HG03442 (cell line): ENCODE data around the gene EGFR.

Experiments
- ATAC-seq: cut with Tn5 transposase; IDR thresholded peaks from one replicate; pipeline ENCODE4 v1.9.1; 2021; ENCODE audit warnings: mild to moderate bottlenecking, moderate library complexity; ENCODE audit not compliant: unreplicated experiment

The EGFR gene

DNA sequence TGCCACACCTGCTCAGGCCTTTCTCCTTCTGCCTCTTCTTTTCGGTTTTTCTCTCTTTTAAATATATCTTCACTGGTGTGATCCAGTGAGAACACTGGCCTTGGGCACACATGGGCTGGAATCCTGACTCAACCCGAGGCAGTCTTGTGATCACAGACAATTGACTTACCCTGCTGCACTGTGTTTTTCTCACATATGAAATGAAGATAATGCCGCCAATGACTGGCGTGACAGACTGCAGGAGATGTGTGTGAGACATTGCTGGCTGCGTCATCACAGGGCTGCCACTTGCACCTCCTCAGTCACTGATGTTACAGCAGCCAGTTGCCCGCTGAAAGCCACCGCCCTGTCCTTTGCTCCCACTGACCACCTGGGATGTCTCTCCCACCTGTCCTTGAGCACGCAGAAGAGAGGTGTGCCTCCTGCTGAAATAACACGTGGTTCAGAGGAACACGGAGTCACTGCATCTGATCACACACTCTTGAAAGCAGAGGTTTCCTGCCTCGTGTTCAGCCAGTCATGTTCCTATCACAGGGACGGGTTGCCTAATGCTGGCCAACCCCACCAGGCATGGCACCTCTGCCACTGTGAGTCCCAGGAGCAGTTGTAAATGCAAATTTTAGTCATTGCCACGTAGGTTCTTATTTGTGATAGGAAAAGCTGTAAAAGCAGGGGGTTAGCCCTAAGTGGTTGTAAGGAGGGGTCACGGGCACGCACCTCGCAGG lies 221.8 kb downstream of the EGFR start:
- ATAC-seq = no peak

DNA sequence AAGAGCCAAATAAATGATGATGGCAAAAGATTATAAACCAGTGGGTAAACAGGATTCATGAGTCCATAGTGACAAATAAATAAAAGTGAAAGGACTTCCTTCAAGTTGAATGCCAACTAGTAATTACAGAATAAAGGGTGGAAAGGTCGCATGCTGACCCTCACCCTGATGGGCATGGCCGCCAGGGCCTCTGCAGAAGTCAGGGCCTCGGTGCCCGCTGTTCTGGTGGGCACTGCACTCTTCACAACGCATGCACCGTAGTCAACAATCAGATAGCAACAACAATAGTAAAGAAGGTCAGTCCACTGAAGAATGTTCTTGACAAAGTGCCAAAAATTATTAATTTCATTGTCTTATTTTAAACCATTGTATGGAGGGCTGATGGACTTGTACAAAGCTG lies 223.1 kb downstream of the EGFR start:
- ATAC-seq = no peak

- no peak for ATAC-seq
Measured at GRCh38 chr7:55242613-55243012, 223.8 kb downstream of the EGFR start.

DNA sequence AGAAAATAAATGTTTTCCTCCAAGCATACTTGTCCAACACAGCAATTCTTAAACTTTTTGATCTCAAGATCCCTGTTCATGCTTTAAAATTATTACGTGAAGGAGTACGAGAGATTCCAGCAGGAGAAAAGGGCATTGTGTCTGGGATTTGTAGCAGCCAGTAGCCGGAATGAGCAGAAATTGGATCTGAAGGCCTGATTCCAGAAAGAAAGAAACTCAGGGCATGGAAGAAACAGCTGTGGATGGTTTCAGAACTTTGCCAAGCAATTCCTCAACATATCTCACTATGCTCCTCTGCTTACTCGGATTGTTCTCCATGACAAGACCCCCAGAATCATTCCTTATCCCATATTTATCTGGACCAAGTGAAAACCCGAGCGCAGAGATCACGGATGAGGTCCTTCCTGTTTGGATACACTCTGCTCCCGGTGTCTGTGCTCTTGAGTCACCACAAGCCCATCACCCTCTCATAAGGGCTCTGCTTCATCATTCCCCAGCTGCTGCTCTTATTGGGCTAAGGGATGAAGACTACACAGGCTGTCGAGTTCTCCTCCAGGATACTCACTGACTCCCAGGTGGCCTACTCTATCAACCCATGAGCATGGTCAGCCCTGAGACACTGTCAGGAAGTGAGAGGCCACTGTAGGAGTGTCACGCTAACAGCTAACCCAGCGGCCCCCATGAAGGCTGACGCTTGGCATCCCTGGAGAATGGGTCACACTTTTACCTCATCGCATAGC lies 225.4 kb downstream of the EGFR start:
- no peak for ATAC-seq

DNA sequence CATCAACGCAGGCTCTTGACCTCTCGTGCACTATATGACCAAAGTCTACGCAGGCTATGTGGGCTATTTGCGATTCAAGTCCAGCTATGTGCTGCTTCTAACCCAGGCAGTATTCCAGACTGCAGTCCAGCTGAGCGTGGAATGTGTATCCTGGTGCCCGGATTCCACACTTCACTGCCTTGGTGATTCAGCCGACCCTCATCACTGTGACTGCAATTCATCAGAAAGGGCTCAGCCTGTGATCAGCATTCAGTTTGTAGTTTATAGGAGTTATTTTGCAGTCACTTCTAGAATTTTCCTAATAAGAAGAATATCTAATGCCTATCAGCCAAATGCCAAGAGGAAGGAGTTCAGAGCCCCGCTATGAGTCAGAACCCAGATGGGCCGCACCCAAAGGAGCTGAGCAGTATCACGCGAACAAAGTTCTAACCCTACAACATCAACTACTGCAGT lies 226.5 kb downstream of the EGFR start:
- ATAC-seq = no peak

DNA sequence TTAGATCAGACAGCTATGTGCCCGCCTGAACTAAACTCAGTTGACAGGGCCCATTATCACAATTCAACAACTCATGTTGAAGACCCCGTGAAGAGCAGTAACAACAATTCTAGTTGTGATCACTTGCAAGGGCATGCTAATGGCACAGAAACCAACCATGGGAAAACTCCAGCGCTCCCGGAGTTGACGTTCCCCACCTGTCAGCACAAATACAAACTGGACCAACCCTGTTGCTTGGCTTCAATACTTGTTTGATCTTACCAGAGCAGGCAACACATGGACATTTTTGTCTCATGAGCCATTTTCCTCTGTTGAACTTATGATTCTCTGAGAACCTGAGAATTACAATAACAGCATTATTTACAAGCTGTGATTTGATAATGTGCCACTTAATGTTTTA lies 227.4 kb downstream of the EGFR start:
- ATAC-seq = no peak

DNA sequence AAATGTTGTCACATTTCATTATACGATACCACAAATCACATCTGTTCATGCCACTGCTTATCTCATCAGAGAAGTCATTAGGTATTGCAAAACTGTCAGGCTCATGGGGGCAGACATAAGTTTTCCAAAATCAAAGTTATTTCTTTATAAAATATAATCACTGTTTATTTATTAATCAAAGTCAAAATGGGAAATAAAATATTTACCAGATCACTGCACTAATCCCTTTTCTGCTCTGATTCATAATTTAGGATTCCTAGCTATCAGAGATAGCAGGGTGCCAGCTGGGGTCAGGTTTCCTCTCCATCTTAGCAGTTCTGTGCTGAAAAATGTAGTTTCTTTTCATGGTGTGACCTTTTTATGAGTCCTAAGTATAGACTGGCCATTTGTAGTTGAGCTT lies 228.6 kb downstream of the EGFR start:
- no peak for ATAC-seq

- ATAC-seq = no peak
Measured at GRCh38 chr7:55248526-55248925, 229.7 kb downstream of the EGFR start.

DNA sequence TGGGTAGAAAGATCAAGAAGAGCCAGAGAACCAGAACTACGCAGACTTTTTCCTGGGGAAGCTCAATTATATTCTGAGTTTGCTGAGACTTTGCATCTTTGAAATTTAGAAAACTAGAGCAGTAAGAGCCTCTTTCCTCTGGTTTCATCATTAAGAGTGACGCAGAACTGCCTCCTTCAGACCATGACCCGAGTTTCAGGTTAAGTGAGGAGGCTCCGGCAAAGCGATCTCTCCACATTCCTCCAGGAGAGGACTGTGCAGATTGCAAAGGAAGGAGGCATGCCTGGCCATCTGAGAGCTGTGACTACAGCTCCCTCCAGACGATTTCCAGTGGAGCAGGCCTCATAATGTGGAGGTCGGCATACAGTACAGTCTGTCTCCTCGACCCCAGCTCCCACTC lies 230.5 kb downstream of the EGFR start:
- no peak for ATAC-seq

DNA sequence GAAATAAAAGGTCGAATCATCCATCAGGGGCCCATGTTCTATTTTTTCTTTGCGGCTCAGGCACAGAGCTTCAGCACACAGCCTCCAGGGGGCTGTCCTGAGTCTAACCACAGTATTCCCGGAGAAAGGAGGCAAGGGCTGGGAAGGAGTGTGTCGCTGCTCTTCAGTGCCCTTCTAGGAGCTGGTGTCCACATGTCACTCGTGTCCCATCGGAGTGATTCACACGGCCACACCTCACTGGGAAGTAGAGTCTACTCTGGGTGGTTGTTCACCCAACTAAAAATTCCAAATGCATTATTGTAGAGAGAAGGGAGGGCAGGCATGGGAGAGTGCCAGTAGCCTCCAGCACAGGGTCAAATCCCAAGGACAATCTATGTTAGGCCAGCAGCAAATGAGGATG lies 231.5 kb downstream of the EGFR start:
- no peak for ATAC-seq

GRCh38 chr7:55251313-55251712 lies 232.5 kb downstream of the EGFR start:
- ATAC-seq = no peak

DNA sequence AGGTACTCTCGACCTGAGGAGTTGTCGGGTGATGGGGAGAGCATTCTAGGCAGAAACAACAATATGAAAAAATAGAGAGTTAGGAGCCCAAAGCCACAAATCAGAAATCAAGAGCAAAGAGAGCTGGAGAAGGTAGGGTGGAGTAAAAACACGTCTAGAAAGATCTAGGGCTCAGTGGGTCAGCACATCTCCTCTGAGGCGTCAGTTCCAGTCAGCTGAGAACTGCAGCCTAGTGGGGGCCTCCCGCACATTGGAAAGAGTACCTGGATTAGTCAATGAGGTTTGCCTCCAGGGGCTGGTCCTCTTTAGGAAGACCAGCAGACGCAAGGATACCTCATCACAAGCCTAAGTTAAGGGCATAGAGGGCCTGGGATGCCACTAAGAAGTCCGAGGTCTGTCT lies 233.1 kb downstream of the EGFR start:
- no peak for ATAC-seq

DNA sequence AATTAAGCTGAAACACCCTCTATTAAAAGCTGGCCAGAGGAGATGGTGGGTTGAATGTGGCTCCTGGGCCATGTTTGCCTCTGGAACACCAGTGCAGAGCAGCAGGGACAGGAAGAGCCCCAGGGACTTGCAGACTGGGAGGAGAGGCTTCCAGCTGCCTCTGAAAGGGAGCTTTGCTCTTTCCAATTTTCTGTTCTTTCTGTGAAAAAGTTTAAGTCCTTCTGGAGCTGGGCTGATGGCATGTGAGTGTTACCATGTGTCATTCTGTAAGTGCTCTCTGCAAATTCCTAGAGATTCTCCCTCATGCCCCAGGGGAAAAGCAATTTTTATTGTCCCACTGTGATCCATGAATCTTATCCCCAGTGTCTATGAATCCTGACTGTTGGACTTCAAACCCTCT lies 233.6 kb downstream of the EGFR start:
- ATAC-seq = no peak

- ATAC-seq = no peak
Measured at GRCh38 chr7:55253188-55253587, 234.4 kb downstream of the EGFR start.

GRCh38 chr7:55254242-55254595 lies 235.4 kb downstream of the EGFR start:
- no peak for ATAC-seq

DNA sequence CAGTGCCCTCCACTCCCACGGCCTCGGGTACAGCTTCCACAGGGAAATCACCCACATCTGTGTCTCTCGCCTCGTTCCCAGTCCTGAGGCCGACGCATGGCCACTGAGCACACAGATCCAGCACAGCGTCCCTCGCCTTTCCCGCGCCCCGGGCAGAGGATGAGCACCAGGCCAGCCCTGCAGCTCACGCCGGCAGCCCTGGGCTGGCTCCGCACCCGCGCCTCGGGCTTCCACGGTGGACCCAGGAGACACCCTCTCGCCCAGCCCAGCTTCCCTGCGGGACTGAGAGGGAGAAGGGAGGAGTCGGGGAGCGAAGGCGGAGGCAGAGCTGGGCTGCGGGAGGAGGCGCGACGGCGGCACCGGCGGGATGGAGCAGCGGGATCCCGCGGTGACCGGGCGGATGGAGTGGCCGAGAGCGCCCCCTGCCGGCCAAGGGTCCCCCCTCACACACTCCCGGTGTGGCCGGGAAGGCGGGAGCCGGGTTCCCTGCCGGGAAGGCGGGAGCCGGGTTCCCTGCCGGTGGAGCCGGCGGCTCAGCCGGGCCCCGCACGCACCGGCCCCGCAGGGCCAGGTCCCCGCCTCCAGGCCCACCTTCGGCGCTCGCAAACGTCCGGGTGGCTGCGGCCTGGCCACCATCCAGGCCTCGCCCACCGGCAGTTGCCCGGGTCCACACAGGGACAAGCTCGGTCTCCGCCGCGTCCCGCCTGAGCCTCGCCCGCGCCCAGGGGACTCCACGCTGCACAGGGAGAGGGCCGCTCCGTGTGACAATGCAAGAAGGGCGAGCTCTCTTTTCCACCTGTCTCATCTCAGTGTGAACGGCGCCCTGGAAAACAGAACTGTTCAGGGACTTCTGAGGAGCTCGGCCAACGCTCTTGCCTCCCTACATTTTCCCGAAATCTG lies 236.0 kb downstream of the EGFR start:
- ATAC-seq = peak; percentile 68

DNA sequence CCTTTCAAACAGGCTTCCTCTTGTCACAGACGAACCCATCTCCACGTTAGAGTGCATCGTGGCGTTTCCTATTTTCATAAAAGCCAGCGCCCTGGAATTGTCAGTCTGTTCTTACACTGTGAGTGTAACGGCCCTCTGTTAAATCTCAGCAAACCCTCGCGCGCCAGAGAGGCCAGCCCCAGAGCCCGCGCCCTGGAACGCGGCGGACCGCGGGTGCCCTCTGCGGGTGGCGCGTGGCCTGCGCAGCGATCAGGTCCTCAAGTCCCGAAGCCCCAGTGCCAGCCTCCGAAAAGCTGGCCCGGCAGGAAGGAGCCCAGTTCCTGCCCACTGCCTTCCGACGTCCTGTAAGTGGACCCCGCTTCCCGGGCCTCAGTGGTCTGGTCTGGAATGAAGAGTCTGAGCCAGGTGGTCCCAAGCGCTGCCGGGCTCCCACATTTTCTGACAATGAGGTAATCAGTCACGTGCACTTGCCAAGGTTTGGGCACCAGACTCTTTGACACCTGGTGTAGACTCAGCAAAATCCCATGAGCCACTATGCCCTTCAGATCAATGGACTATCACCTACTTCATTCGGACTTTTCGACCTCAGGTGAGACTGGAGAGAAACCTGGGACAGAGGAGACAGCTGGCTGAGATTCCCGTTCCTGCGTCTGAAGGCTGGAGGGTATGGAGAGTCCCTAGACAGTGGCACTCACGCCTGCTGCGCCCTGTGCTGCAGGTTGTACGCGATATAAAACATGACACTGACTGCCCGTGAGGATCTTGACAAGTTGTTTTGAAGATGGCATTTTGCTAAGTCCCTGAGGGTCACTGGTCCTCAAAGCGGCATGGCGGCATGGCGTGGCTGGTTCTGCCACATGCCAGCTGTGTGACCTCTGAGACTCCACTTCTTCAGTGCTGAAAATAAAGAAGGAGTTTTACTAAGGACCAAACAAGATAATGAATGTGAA lies 237.0 kb downstream of the EGFR start:
- ATAC-seq = peak; percentile 84

- no peak for ATAC-seq
Measured at GRCh38 chr7:55258631-55259030, 239.8 kb downstream of the EGFR start.

- ATAC-seq = no peak
Measured at GRCh38 chr7:55260171-55260570, 241.4 kb downstream of the EGFR start.

DNA sequence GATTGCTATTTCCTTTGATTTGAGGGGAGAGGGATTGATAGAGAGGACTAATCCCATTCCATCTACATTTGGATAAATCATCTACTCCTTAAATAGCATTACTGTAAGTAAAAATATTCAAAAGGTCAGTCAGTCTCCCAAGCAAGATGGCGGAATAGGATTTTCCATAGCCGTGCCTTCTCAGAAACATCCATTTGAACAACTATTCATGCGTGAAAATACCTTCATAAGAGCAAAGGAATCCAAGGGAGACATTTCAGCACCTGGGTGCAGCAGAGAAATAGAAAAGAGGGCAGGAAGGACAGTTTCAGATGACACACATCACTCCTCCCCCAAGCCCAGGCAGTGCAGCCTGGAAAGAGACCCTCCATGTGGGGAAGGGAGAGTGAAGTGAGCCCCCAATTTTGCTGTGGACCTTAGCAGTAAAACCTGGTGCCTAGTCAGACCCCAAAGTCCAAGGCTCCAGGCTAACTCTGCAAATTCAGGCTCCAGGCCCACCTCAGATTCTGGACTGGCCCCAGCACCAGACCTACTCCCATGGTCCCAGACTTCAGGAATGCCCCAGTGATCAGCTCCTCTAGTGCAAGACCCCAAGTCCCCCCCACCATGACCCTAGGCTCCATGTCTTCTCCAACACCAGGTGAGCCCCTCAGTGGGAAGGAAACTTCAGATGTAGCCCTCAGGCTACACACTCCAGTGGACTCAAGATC lies 242.0 kb downstream of the EGFR start:
- ATAC-seq = no peak
